Stomach (tissue), 4 donors: ENCODE data around the gene GTF3C2.

Experiments
- POLR2A ChIP-seq, 4 donors: fragments of 450-650 bp; IDR thresholded peaks; one replicate each; pipeline ENCODE4 v1.6.1; 2016; ENCODE audit warnings: antibody characterized with exemption in 4 of 4, control low read depth in 2 of 4, mild to moderate bottlenecking in 1 of 4, moderate library complexity in 1 of 4
- TF ChIP-seq, protein P1 (sequence below), 7 experiments: fragments of 450-650 bp in 4 of 7; fragments of 200-600 bp in 3 of 7; sonication (generic) in 3 of 7; IDR thresholded peaks; one replicate each; pipeline ENCODE4 v1.5.1; 2016 to 2019; ENCODE audit warnings: antibody characterized with exemption in 7 of 7, control low read depth in 2 of 7, mild to moderate bottlenecking in 1 of 7

DNA sequence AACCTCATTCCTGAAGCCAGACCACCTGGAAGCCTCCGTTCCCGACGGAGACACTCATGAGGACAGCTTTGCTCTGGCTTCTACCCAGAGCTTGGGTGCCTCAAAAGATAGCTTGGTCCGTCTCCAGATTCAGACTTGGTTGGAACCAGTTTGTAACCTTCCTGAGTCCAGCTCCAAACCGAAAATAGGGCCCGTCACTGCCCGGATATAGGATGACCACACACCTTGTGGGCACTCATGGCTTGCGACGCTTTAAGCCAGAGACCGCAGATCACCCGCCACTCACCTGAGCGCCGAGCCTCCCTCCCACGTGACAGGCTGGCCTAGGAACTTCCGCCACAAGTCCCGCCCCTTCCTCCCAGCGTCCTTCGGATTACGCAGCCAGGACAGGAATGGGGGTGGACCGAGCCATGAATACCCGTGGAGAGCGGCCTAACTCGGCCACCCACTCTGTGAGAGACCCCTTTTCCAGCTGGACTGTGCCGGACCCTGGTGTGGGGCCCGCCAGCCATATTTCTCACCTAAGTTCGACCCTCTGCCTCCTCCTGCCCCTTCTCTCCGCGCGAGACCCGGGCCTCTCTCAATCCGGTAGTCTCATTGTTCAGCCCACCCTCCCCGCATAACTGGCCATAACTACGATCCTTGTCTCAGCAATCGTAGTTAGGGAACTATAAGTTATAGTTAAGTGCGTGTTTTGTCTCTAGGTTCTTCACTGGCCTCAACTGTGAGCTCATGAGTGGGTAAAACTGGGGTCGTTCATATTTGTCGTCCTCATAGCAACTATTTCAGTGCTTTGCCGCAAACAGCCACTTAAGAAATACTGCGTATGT is 33.6 kb downstream of the GTF3C2 start, which contains the start of gene MPV17:
- TF ChIP-seq, protein P1, sequence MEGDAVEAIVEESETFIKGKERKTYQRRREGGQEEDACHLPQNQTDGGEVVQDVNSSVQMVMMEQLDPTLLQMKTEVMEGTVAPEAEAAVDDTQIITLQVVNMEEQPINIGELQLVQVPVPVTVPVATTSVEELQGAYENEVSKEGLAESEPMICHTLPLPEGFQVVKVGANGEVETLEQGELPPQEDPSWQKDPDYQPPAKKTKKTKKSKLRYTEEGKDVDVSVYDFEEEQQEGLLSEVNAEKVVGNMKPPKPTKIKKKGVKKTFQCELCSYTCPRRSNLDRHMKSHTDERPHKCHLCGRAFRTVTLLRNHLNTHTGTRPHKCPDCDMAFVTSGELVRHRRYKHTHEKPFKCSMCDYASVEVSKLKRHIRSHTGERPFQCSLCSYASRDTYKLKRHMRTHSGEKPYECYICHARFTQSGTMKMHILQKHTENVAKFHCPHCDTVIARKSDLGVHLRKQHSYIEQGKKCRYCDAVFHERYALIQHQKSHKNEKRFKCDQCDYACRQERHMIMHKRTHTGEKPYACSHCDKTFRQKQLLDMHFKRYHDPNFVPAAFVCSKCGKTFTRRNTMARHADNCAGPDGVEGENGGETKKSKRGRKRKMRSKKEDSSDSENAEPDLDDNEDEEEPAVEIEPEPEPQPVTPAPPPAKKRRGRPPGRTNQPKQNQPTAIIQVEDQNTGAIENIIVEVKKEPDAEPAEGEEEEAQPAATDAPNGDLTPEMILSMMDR (IDR thresholded peaks at IDR 0.05), result no peak
- TF ChIP-seq POLR2A (IDR thresholded peaks at IDR 0.05), result peak in 1 of 4 donors; percentile 78
